GM19023 (cell line): ENCODE measurements around the gene PRDM7.
"Not testable (repeated sequence)": the region's sequence is repeated elsewhere in the genome, so short reads cannot be mapped to it uniquely, and the experiment has no call there.

Source experiments
- ATAC-seq: cut with Tn5 transposase; IDR thresholded peaks from one replicate; pipeline ENCODE4 v1.9.1; 2021; ENCODE audit warnings: mild to moderate bottlenecking, moderate library complexity; ENCODE audit not compliant: unreplicated experiment

Gene PRDM7

GRCh38 chr16:90077240-90077756, at the start of gene PRDM7:
Gene PRDM7, minus strand, starts transcription at chr16:90077331. Its CDS starts 1,421 bp downstream, at chr16:90075910.
- peak; percentile 95 for ATAC-seq

- not testable (repeated sequence) for ATAC-seq
Measured at GRCh38 chr16:90121846-90122245, 44.7 kb upstream of the PRDM7 start.

GRCh38 chr16:90107617-90108016, 30.5 kb upstream of the PRDM7 start:
- not testable (repeated sequence) for ATAC-seq

- ATAC-seq = not testable (repeated sequence)
Measured at GRCh38 chr16:90107060-90107459, 29.9 kb upstream of the PRDM7 start.

- ATAC-seq = not testable (repeated sequence)
Measured at GRCh38 chr16:90106271-90106670, 29.1 kb upstream of the PRDM7 start.

GRCh38 chr16:90104725-90105124, 27.6 kb upstream of the PRDM7 start:
- ATAC-seq = not testable (repeated sequence)

GRCh38 chr16:90102086-90102884, 25.2 kb upstream of the PRDM7 start:
- not testable (repeated sequence) for ATAC-seq

- ATAC-seq = not testable (repeated sequence)
Measured at GRCh38 chr16:90101332-90101731, 24.2 kb upstream of the PRDM7 start.

- ATAC-seq = not testable (repeated sequence)
Measured at GRCh38 chr16:90100790-90101189, 23.7 kb upstream of the PRDM7 start.

GRCh38 chr16:90100229-90100628, 23.1 kb upstream of the PRDM7 start:
- not testable (repeated sequence) for ATAC-seq

GRCh38 chr16:90098936-90099335, 21.8 kb upstream of the PRDM7 start:
- not testable (repeated sequence) for ATAC-seq

GRCh38 chr16:90097010-90097684, 20.0 kb upstream of the PRDM7 start:
- ATAC-seq = not testable (repeated sequence)

GRCh38 chr16:90094791-90095190, 17.7 kb upstream of the PRDM7 start:
- not testable (repeated sequence) for ATAC-seq

- not testable (repeated sequence) for ATAC-seq
Measured at GRCh38 chr16:90094296-90094695, 17.2 kb upstream of the PRDM7 start.

GRCh38 chr16:90093799-90094198, 16.7 kb upstream of the PRDM7 start:
- ATAC-seq = not testable (repeated sequence)

GRCh38 chr16:90092781-90093180, 15.7 kb upstream of the PRDM7 start:
- ATAC-seq = not testable (repeated sequence)

GRCh38 chr16:90084215-90084950, 7.3 kb upstream of the PRDM7 start:
- no peak for ATAC-seq

- ATAC-seq = no peak
Measured at GRCh38 chr16:90083139-90083538, 6.0 kb upstream of the PRDM7 start.

- no peak for ATAC-seq
Measured at GRCh38 chr16:90081606-90081970, 4.5 kb upstream of the PRDM7 start.

- no peak for ATAC-seq
Measured at GRCh38 chr16:90078579-90078895, 1.4 kb upstream of the PRDM7 start.
